Astrocyte (in vitro differentiated cells and primary cell): ENCODE data around the gene ACY1.

Source experiments
- CTCF ChIP-seq: IDR thresholded peaks from 2 replicates; pipeline ENCODE4 v1.5.1; 2011; ENCODE audit warnings: low read depth, mild to moderate bottlenecking, inconsistent platforms, low read length, moderate library complexity; ENCODE audit not compliant: insufficient read depth
- EZH2 ChIP-seq: IDR thresholded peaks from 2 replicates; pipeline ENCODE4 v1.6.1; 2012; ENCODE audit warnings: mild to moderate bottlenecking, low read length, inconsistent platforms; ENCODE audit not compliant: insufficient read depth

DNA sequence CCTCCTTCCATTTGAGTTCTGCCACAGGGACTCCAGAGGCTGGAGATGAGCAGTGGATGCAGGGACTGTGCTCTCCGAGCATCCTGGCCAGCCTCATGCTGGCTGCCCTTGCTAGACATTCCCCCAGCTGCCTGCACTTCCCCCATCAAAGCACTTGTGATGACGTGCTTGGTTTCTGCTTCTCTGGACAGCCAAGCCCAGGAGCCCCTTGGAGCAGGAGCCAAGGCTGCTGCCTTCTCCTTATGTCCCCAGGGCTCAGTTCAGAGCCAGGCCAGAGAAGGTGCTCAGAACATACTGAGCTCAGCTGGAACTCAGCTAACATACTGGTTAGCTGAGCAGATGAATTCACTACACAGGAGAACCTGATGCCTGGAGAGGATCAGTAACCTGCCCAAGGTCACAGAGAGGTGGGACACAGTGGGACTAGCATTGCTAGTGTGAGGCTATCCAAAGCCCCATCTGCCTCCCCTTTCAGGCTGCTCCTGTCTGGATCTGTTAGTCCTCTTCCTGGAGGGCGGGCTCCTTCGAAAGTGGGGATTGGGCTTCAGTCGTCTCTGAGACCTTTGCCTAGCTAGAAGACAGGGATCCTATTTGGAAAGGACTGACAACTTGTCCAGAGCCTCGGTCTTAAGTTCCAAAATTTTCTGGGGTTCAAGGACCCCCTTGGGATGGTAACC lies 20.3 kb upstream of the ACY1 start:
- TF ChIP-seq CTCF: no peak
- TF ChIP-seq EZH2: no peak
